HepG2 (cell line): ENCODE data around the gene CPPED1. TPM values are rescaled to one million over a fixed set of nuclear protein-coding genes. Genes with fewer than 3 reads are reported as not detected.

Source experiments
- ARNTL ChIP-seq: sonication (generic); formaldehyde crosslinking; IDR thresholded peaks from 2 replicates; pipeline ENCODE4 v1.4.0; 2020; ENCODE audit warnings: mild to moderate bottlenecking, missing genetic modification reagents
- ATAD3A ChIP-seq: sonication (generic); formaldehyde crosslinking; IDR thresholded peaks from 2 replicates; pipeline ENCODE4 v1.4.0; 2020; ENCODE audit warnings: missing genetic modification reagents
- ATF7 ChIP-seq, 2 experiments: fragments of 450-650 bp in 1 of 2; sonication (generic) in 1 of 2; formaldehyde crosslinking in 1 of 2; IDR thresholded peaks; 2 replicates each; pipeline versions ENCODE4 v1.4.0 to v1.6.1; 2016 to 2020; ENCODE audit warnings: antibody characterized with exemption in 1 of 2, mild to moderate bottlenecking in 1 of 2, missing genetic modification reagents in 1 of 2
- CCDC6 ChIP-seq: sonication (generic); formaldehyde crosslinking; IDR thresholded peaks from 2 replicates; pipeline ENCODE4 v1.8.1; 2022; ENCODE audit warnings: mild to moderate bottlenecking, missing genetic modification reagents, moderate library complexity
- CENPBD1 ChIP-seq: sonication (generic); formaldehyde crosslinking; IDR thresholded peaks from 2 replicates; pipeline ENCODE4 v1.8.0; 2022; ENCODE audit warnings: missing genetic modification reagents, low read depth, mild to moderate bottlenecking, borderline replicate concordance
- IRX3 ChIP-seq: sonication (generic); formaldehyde crosslinking; IDR thresholded peaks from 2 replicates; pipeline ENCODE4 v1.8.1; 2023; ENCODE audit warnings: mild to moderate bottlenecking, low read depth, missing genetic modification reagents, borderline replicate concordance
- ISX ChIP-seq: sonication (generic); formaldehyde crosslinking; conservative IDR thresholded peaks from 2 replicates; pipeline ENCODE4 v1.5.0; 2020; ENCODE audit warnings: missing genetic modification reagents
- JUND ChIP-seq: sonication (generic); formaldehyde crosslinking; IDR thresholded peaks from 2 replicates; pipeline ENCODE4 v1.8.0; 2022; ENCODE audit warnings: mild to moderate bottlenecking, missing genetic modification reagents
- MYNN ChIP-seq: sonication (generic); formaldehyde crosslinking; IDR thresholded peaks from 2 replicates; pipeline ENCODE4 v1.4.0; 2020; ENCODE audit warnings: mild to moderate bottlenecking, low read depth, missing genetic modification reagents
- NFAT5 ChIP-seq: sonication (generic); formaldehyde crosslinking; IDR thresholded peaks from 2 replicates; pipeline ENCODE4 v1.4.0; 2020; ENCODE audit warnings: missing genetic modification reagents
- NFE2L1 ChIP-seq: sonication (generic); formaldehyde crosslinking; IDR thresholded peaks from 2 replicates; pipeline ENCODE4 v1.4.0; 2020; ENCODE audit warnings: missing genetic modification reagents, mild to moderate bottlenecking, borderline replicate concordance
- PLRG1 ChIP-seq: fragments of 450-650 bp; conservative IDR thresholded peaks from 2 replicates; pipeline ENCODE4 v1.6.1; 2016
- TFDP2 ChIP-seq: sonication (generic); formaldehyde crosslinking; IDR thresholded peaks from 2 replicates; pipeline ENCODE4 v1.4.0; 2020; ENCODE audit warnings: missing genetic modification reagents
- ZNF138 ChIP-seq: sonication (generic); formaldehyde crosslinking; IDR thresholded peaks from 2 replicates; pipeline ENCODE4 v1.5.0; 2020; ENCODE audit warnings: mild to moderate bottlenecking, low read depth, missing genetic modification reagents
- ZNF264 ChIP-seq: sonication (generic); formaldehyde crosslinking; IDR thresholded peaks from 2 replicates; pipeline ENCODE4 v1.4.0; 2020; ENCODE audit warnings: missing genetic modification reagents
- ZNF574 ChIP-seq: sonication (generic); formaldehyde crosslinking; IDR thresholded peaks from 2 replicates; pipeline ENCODE4 v1.4.0; 2020; ENCODE audit warnings: missing genetic modification reagents
- ZNF816 ChIP-seq: sonication (generic); formaldehyde crosslinking; IDR thresholded peaks from 2 replicates; pipeline ENCODE4 v1.8.0; 2022; ENCODE audit warnings: missing genetic modification reagents, mild to moderate bottlenecking, borderline replicate concordance
- ZNF839 ChIP-seq: sonication (generic); formaldehyde crosslinking; IDR thresholded peaks from 2 replicates; pipeline ENCODE4 v1.4.0; 2020; ENCODE audit warnings: missing genetic modification reagents, mild to moderate bottlenecking, borderline replicate concordance
- polyA plus RNA-seq, 8 experiments: library from polyadenylated mRNA; depleted of rRNA in 3 of 8; stranded (reverse) in 7 of 8; unstranded in 1 of 8; fragments of >200 nt; fragmentation: Illumina TruSeq in 4 of 8; extraction: Trizol in 4 of 8; gene quantifications; 2 replicates each; pipeline versions ENCODE4 v1.2.1 to v1.2.3, GENCODE V29; 2011 to 2016; ENCODE audit warnings: low read depth in 4 of 8, missing spikeins in 1 of 8, mixed read lengths in 1 of 8; ENCODE audit not compliant: insufficient read depth in 1 of 8
- total RNA-seq, 5 experiments: library from RNA; depleted of rRNA; stranded (reverse); fragments of >200 nt; fragmentation: Illumina TruSeq; extraction: Trizol; gene quantifications; 2 replicates each; pipeline ENCODE4 v1.2.3, GENCODE V29; 2016; ENCODE audit warnings: low read depth in 1 of 5

Gene CPPED1
- total and polyA plus RNA-seq, 2 of the 13 experiments (the other 11 are each of a cell fraction or from before 2014, with no cell fraction given): 66.6 to 71.3 TPM

- TF ChIP-seq NFAT5 (CRISPR knock-in tag) (no peak), ATAD3A (CRISPR knock-in tag) (peak; percentile 47; the same call in 1 of the 2 replicates), CCDC6 (CRISPR knock-in tag) (peak; percentile 100), ARNTL (CRISPR knock-in tag) (peak; percentile 87; the same call in 1 of the 2 replicates), ZNF839 (CRISPR knock-in tag) (peak; percentile 99; the same call in 1 of the 2 replicates), IRX3 (CRISPR knock-in tag) (no peak; the same call in 1 of the 2 replicates), ATF7 (IDR thresholded peaks at IDR 0.05) (no peak), ATF7 (CRISPR knock-in tag; IDR thresholded peaks at IDR 0.05) (peak; percentile 77; the same call in 1 of the 2 replicates), CENPBD1 (CRISPR knock-in tag) (peak; percentile 99; the same call in 1 of the 2 replicates), MYNN (CRISPR knock-in tag) (peak; percentile 97), ZNF574 (CRISPR knock-in tag) (peak; percentile 96), JUND (no peak; the same call in none of the 2 replicates), ISX (CRISPR knock-in tag) (no peak; the same call in 1 of the 2 replicates), TFDP2 (CRISPR knock-in tag) (peak; percentile 91), ZNF264 (peak; percentile 97), ZNF138 (CRISPR knock-in tag) (peak; percentile 64; the same call in 1 of the 2 replicates), ZNF816 (peak; percentile 99), PLRG1 (no peak), NFE2L1 (peak; percentile 83; the same call in 1 of the 2 replicates)
Observed at GRCh38 chr16:12803203-12804093, at the start of gene CPPED1 (continued).
